Esophagus muscularis mucosa (tissue), 4 donors: Measurements from ENCODE around the gene HIF1A. TPM values are rescaled to one million over a fixed set of nuclear protein-coding genes. Genes with fewer than 3 reads are reported as not detected.
"Not testable (repeated sequence)": the region's sequence is repeated elsewhere in the genome, so short reads cannot be mapped to it uniquely, and the experiment has no call there.

Experiments used
- DNase-seq: peaks from one replicate; pipeline ENCODE4 v3.0.0-alpha.2; 2017; ENCODE audit errors: extremely low spot score
- H3K27ac ChIP-seq, 4 donors: fragments of 200-600 bp; sonication (generic); replicated peaks in 1 of 4; 1 replicate in 3 of 4; 2 replicates in 1 of 4; pipeline ENCODE4 v1.5.1; 2016 to 2019; ENCODE audit warnings: mild to moderate bottlenecking in 1 of 4
- H3K27me3 ChIP-seq, 4 donors: fragments of 200-600 bp; sonication (generic); one replicate each; pipeline versions ENCODE4 v1.5.1 to v1.6.0; 2016 to 2019
- H3K36me3 ChIP-seq, 4 donors: fragments of 200-600 bp; sonication (generic); one replicate each; pipeline ENCODE4 v1.5.1; 2016 to 2019
- H3K4me1 ChIP-seq, 4 donors: fragments of 200-600 bp; sonication (generic); one replicate each; pipeline ENCODE4 v1.5.1; 2016 to 2019
- H3K4me3 ChIP-seq, 4 donors: fragments of 200-600 bp; sonication (generic); 1 replicate in 2 of 4; 2 replicates in 2 of 4; pipeline ENCODE4 v1.5.1; 2016 to 2019; ENCODE audit warnings: mild to moderate bottlenecking in 4 of 4, moderate library complexity in 1 of 4
- H3K9me3 ChIP-seq, 4 donors: fragments of 200-600 bp; sonication (generic); 1 replicate in 3 of 4; 2 replicates in 1 of 4; pipeline ENCODE4 v1.5.1; 2016 to 2019
- CTCF ChIP-seq, 3 experiments: fragments of 200-600 bp in 2 of 3; fragments of 450-650 bp in 1 of 3; sonication (generic) in 2 of 3; IDR thresholded peaks; one replicate each; pipeline ENCODE4 v1.5.1; 2017 to 2019; ENCODE audit warnings: antibody characterized with exemption in 3 of 3, mild to moderate bottlenecking in 2 of 3, moderate library complexity in 1 of 3
- EP300 ChIP-seq: sonication (generic); formaldehyde crosslinking; IDR thresholded peaks from one replicate; pipeline ENCODE4 v1.6.1; 2017; ENCODE audit warnings: antibody characterized with exemption
- POLR2A ChIP-seq: fragments of 450-650 bp; IDR thresholded peaks from one replicate; pipeline ENCODE4 v1.6.1; 2017; ENCODE audit warnings: antibody characterized with exemption, moderate library complexity, mild to moderate bottlenecking, low read depth
- POLR2AphosphoS5 ChIP-seq, 2 donors: sonication (generic); formaldehyde crosslinking; IDR thresholded peaks; one replicate each; pipeline ENCODE4 v1.6.1; 2017; ENCODE audit warnings: antibody characterized with exemption in 2 of 2
- WGBS: methylation state at CpG from one replicate; pipeline ENCODE4 v1.1.5; 2018; 5-methylcytosine and 5-hydroxymethylcytosine counted together
- intact Hi-C: fragments of 100-400 bp; cut with DNase I; formaldehyde crosslinking; loops from one replicate; pipeline ENCODE4 v1.15.1; 2023
- total RNA-seq, 4 donors: library from RNA; depleted of rRNA; stranded (reverse); fragments of >200 nt; gene quantifications; one replicate each; pipeline versions ENCODE4 v1.1.0 to v1.2.1, GENCODE V29; 2016

The HIF1A gene
- total RNA-seq, 4 donors from 2014 or later, result 77.4 to 156 (median 86.5) TPM

- H3K36me3 ChIP-seq, result peaks cover 57 to 97% (median 88%) of the 10 kb centered on the region in 4 donors
- H3K27ac ChIP-seq, result no peak overlapping the region
Measured at GRCh38 chr14:61737915-61738314, 42.6 kb downstream of the HIF1A start.

GRCh38 chr14:61739133-61739532 is 43.8 kb downstream of the HIF1A start:
- Histone ChIP-seq H3K36me3 (peaks cover 54 to 93% (median 85%) of the 10 kb centered on the region in 4 donors), H3K9me3 (no peaks in the 10 kb centered on the region), H3K4me3 (no peak overlapping the region), H3K27ac (no peak overlapping the region), H3K4me1 (no peaks in the 10 kb centered on the region), H3K27me3 (no peaks in the 10 kb centered on the region)
- TF ChIP-seq EP300 (no peak), POLR2A (no peak), POLR2AphosphoS5 (IDR thresholded peaks at IDR 0.05) (no peak), CTCF (IDR thresholded peaks at IDR 0.05) (no peak)
- no peak for DNase-seq
- intact Hi-C loops, result no loop called here

More at GRCh38 chr14:61737915-61738314, 42.6 kb downstream of the HIF1A start:
- no peak overlapping the region for H3K4me3 ChIP-seq
- H3K9me3 ChIP-seq, result no peaks in the 10 kb centered on the region
- DNase-seq, result no peak
- no peaks in the 10 kb centered on the region for H3K27me3 ChIP-seq
- intact Hi-C loops, result no loop called here
- H3K4me1 ChIP-seq, result no peaks in the 10 kb centered on the region
- 94% methylated on average over 5 of the region's 5 CpGs for WGBS
- no peak for TF ChIP-seq POLR2AphosphoS5 (IDR thresholded peaks at IDR 0.05)
- no peak for TF ChIP-seq EP300
- TF ChIP-seq CTCF (IDR thresholded peaks at IDR 0.05), result no peak
- TF ChIP-seq POLR2A, result no peak

GRCh38 chr14:61742371-61742770 is 47.1 kb downstream of the HIF1A start:
- Histone ChIP-seq H3K4me1 (peaks cover 0 to 10% (median 6%) of the 10 kb centered on the region in 4 donors), H3K27ac (no peak overlapping the region), H3K4me3 (no peak overlapping the region), H3K27me3 (no peaks in the 10 kb centered on the region), H3K9me3 (no peaks in the 10 kb centered on the region), H3K36me3 (peaks cover 41 to 89% (median 79%) of the 10 kb centered on the region in 4 donors)
- 91% methylated on average over 6 of the region's 6 CpGs for WGBS
- DNase-seq, result no peak
- intact Hi-C loops, result no loop called here
- TF ChIP-seq POLR2AphosphoS5 (IDR thresholded peaks at IDR 0.05) (no peak), EP300 (no peak), POLR2A (no peak), CTCF (IDR thresholded peaks at IDR 0.05) (no peak)

GRCh38 chr14:61744238-61744637 is 48.9 kb downstream of the HIF1A start:
- no peaks in the 10 kb centered on the region for H3K27me3 ChIP-seq
- TF ChIP-seq EP300 (no peak), POLR2AphosphoS5 (IDR thresholded peaks at IDR 0.05) (no peak)
- no peak overlapping the region for H3K4me3 ChIP-seq
- peaks cover 0 to 13% (median 10%) of the 10 kb centered on the region in 4 donors for H3K4me1 ChIP-seq
- H3K27ac ChIP-seq, result no peak overlapping the region
- no peaks in the 10 kb centered on the region for H3K9me3 ChIP-seq
- peaks cover 23 to 79% (median 62%) of the 10 kb centered on the region in 4 donors for H3K36me3 ChIP-seq
- 93% methylated on average over 5 of the region's 5 CpGs for WGBS
- DNase-seq, result no peak
- intact Hi-C loops, result no loop called here

- H3K27me3 ChIP-seq, DNase-seq, H3K9me3 ChIP-seq, H3K4me3 ChIP-seq, intact Hi-C loops: not testable (repeated sequence)
- H3K36me3 ChIP-seq, result peaks cover 11 to 62% (median 47%) of the 10 kb centered on the region in 4 donors
- WGBS, result 97% methylated on average over 3 of the region's 3 CpGs
- H3K27ac ChIP-seq, result peak overlapping the region in 1 of 4 donors; percentile 43
- peaks cover 5 to 29% (median 22%) of the 10 kb centered on the region in 4 donors for H3K4me1 ChIP-seq
Measured at GRCh38 chr14:61746346-61746745, 51.0 kb downstream of the HIF1A start.

GRCh38 chr14:61746881-61747280 is 51.6 kb downstream of the HIF1A start:
- intact Hi-C loops, result no loop called here
- H3K4me1 ChIP-seq, result peaks cover 5 to 35% (median 23%) of the 10 kb centered on the region in 4 donors
- no peak for DNase-seq
- TF ChIP-seq CTCF (IDR thresholded peaks at IDR 0.05), result no peak
- no peak for TF ChIP-seq POLR2A
- no peak for TF ChIP-seq POLR2AphosphoS5 (IDR thresholded peaks at IDR 0.05)
- TF ChIP-seq EP300, result no peak
- no peaks in the 10 kb centered on the region for H3K27me3 ChIP-seq
- peak overlapping the region in 1 of 4 donors; percentile 43 for H3K27ac ChIP-seq
- no peaks in the 10 kb centered on the region for H3K9me3 ChIP-seq
- peaks cover 6 to 56% (median 42%) of the 10 kb centered on the region in 4 donors for H3K36me3 ChIP-seq
- H3K4me3 ChIP-seq, result no peak overlapping the region
